HCT116 (cell line): ENCODE measurements around the gene HCFC1. TPM values are rescaled to one million over a fixed set of nuclear protein-coding genes. Genes with fewer than 3 reads are reported as not detected.

Source experiments
- ATAC-seq: fragments of 200-7000 bp; cut with Tn5 transposase; 2 replicates; pipeline ENCODE4 v1.9.1; 2020; ENCODE audit warnings: mild to moderate bottlenecking, moderate library complexity
- BruUV-seq: library from RNA; stranded (reverse); fragments of 400-500 nt; replicated peaks from 2 replicates; lab custom pipeline; 2021; lab: Mats Ljungman, UMichigan
- CTCF ChIA-PET: fragments of 300-600 bp; sonication (Branson Sonifier 250); formaldehyde crosslinking; loops from one replicate; lab custom pipeline; 2021; ENCODE audit warnings: antibody characterized with exemption; lab: Charles Lee
- POLR2A ChIA-PET: fragments of 300-600, 350-600 bp; sonication (Branson Sonifier 250); formaldehyde crosslinking; loops from one replicate; lab custom pipeline; 2021; ENCODE audit warnings: antibody characterized with exemption; lab: Charles Lee
- RAD21 ChIA-PET, 2 experiments: fragments of 300-600 bp; sonication (Branson Sonifier 250); formaldehyde crosslinking; loops; one replicate each; lab custom pipeline; 2023; ENCODE audit warnings: low total read pairs in 2 of 2; ENCODE audit not compliant: uncharacterized antibody in 2 of 2, unreplicated experiment in 2 of 2, low non-redundant PET in 1 of 2; lab: Charles Lee
- DNase-seq: peaks from one replicate; pipeline ENCODE4 v3.0.0-alpha.2; 2010; ENCODE audit warnings: low read depth, low spot score
- H2AFZ ChIP-seq: fragments of 200-600 bp; shearing (Covaris generic), sonication (generic); 2 replicates; pipeline ENCODE4 v1.6.1; 2017; ENCODE audit warnings: low read depth, mixed run types, mixed read lengths, antibody characterized with exemption, low read length; ENCODE audit not compliant: poor library complexity, severe bottlenecking
- H3K27ac ChIP-seq: 2 replicates; pipeline ENCODE4 v1.5.1; 2012; ENCODE audit warnings: low read depth, low read length
- H3K27me3 ChIP-seq: fragments of 200-600 bp; sonication (generic); 2 replicates; pipeline ENCODE4 v1.6.1; 2016; ENCODE audit warnings: mixed run types, low read length, mixed read lengths; ENCODE audit not compliant: insufficient read depth
- H3K36me3 ChIP-seq, 2 experiments: fragments of 200-500 bp in 1 of 2; fragments of 200-600 bp in 1 of 2; sonication (Bioruptor generic) in 1 of 2; sonication (generic) in 1 of 2; 2 replicates each; pipeline versions ENCODE4 v1.5.1 to v1.6.1; 2014 to 2016; ENCODE audit warnings: low read length in 2 of 2, inconsistent platforms in 1 of 2, mixed read lengths in 1 of 2, mixed run types in 1 of 2; ENCODE audit not compliant: insufficient read depth in 2 of 2, control insufficient read depth in 1 of 2
- H3K4me1 ChIP-seq, 2 experiments: fragments of 200-600 bp in 1 of 2; sonication (generic) in 1 of 2; 2 replicates each; pipeline versions ENCODE4 v1.5.1 to v1.6.1; 2012 to 2017; ENCODE audit warnings: low read length in 2 of 2, inconsistent platforms in 1 of 2, mild to moderate bottlenecking in 1 of 2, mixed read lengths in 1 of 2, mixed run types in 1 of 2, moderate library complexity in 1 of 2; ENCODE audit not compliant: insufficient read depth in 2 of 2, control insufficient read depth in 1 of 2
- H3K4me2 ChIP-seq: fragments of 200-600 bp; sonication (generic); 2 replicates; pipeline ENCODE4 v1.6.1; 2017; ENCODE audit warnings: mixed run types, low read length, mixed read lengths
- H3K4me3 ChIP-seq, 2 experiments: fragments of 200-600 bp in 1 of 2; sonication (generic) in 1 of 2; replicated peaks in 1 of 2; 2 replicates each; pipeline ENCODE4 v1.5.1; 2011 to 2016; ENCODE audit warnings: low read length in 2 of 2, control low read depth in 1 of 2, low read depth in 1 of 2, mild to moderate bottlenecking in 1 of 2, mixed read lengths in 1 of 2, mixed run types in 1 of 2
- H3K79me2 ChIP-seq: fragments of 200-600 bp; sonication (generic); 2 replicates; pipeline ENCODE4 v1.6.1; 2017; ENCODE audit warnings: mild to moderate bottlenecking, mixed run types, low read length, moderate library complexity, mixed read lengths; ENCODE audit not compliant: insufficient read depth
- H3K9ac ChIP-seq: fragments of 200-600 bp; sonication (generic); 2 replicates; pipeline ENCODE4 v1.6.1; 2016; ENCODE audit warnings: low read length, mixed read lengths
- H3K9me2 ChIP-seq: fragments of 200-600 bp; sonication (generic), shearing (Covaris generic); 2 replicates; pipeline ENCODE4 v1.6.1; 2017; ENCODE audit warnings: mixed run types, mild to moderate bottlenecking, moderate library complexity; ENCODE audit not compliant: insufficient read depth
- H3K9me3 ChIP-seq, 2 experiments: fragments of 200-500 bp in 1 of 2; fragments of 200-600 bp in 1 of 2; sonication (Bioruptor generic) in 1 of 2; sonication (generic) in 1 of 2; 2 replicates each; pipeline ENCODE4 v1.6.1; 2014 to 2017; ENCODE audit warnings: low read length in 2 of 2, mixed read lengths in 2 of 2, inconsistent platforms in 1 of 2, low read depth in 1 of 2, mild to moderate bottlenecking in 1 of 2, mixed run types in 1 of 2, moderate library complexity in 1 of 2; ENCODE audit not compliant: control insufficient read depth in 1 of 2, insufficient read depth in 1 of 2
- H4K20me1 ChIP-seq: fragments of 200-600 bp; sonication (generic), shearing (Covaris generic); 2 replicates; pipeline ENCODE4 v1.6.1; 2017; ENCODE audit warnings: mixed run types, mild to moderate bottlenecking, moderate library complexity; ENCODE audit not compliant: insufficient read depth
- CTCF ChIP-seq, 3 experiments: fragments of 200-600 bp in 1 of 3; sonication (generic) in 1 of 3; IDR thresholded peaks in 2 of 3; conservative IDR thresholded peaks in 1 of 3; 2 replicates each; pipeline ENCODE4 v1.5.1; 2012 to 2017; ENCODE audit warnings: low read depth in 2 of 3, low read length in 2 of 3, antibody characterized with exemption in 1 of 3, borderline replicate concordance in 1 of 3, control low read depth in 1 of 3, mild to moderate bottlenecking in 1 of 3, mixed read lengths in 1 of 3, mixed run types in 1 of 3, moderate library complexity in 1 of 3; ENCODE audit not compliant: insufficient read depth in 1 of 3
- EZH2 ChIP-seq: fragments of 200-600 bp; sonication (generic); IDR thresholded peaks from 2 replicates; pipeline ENCODE4 v1.6.1; 2017; ENCODE audit warnings: antibody characterized with exemption, mixed run types
- intact Hi-C: fragments of 100-400 bp; cut with micrococcal nuclease; formaldehyde crosslinking; loops from 2 replicates; pipeline ENCODE4 v1.10.0; 2022
- total RNA-seq: library from RNA; stranded (reverse); gene quantifications from one replicate; pipeline ENCODE4 v1.2.1, GENCODE V29; 2021; ENCODE audit not compliant: unreplicated experiment

Gene HCFC1
- total RNA-seq, 1 experiment from 2014 or later = 72.8 TPM

DNA sequence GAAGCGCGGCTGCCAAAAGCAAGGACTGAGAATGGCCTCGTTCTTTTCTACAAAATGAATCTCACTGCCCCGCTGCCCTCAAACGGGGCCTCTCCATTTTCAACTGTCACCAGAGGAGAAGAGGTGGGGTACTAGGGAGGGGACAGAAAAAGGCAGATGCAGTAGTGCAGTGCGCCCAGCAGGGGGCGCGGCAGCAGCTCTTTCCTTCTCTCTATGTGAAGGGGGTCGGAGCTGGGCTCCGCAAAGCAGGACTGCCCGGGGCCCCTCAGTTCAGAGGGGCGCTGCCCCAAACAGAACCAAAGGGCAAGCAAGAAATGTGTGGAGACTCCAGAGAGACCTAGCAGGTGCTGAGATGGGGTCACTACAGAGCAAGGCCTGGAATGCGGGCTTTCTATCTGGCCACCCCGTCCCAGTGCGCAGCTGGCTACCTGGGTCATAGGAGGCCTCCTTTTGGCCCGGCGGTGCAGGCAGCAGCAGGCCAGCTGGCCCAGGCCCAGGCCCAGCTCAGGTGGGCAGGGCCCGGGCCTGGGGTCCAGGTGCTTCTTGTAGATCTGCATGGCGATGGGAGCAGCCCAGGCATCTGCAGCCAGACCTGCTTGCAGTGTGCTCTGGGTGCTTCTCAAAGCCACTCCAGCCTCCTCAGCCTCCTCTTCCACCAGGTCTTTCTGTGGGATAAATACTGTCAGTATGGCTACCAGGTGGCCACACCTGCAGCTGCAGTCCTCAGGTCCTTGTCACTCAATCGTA is 42.2 kb upstream of the HCFC1 start:
- no peak overlapping the region for H3K27ac ChIP-seq
- POLR2A ChIA-PET = no interaction called here

More for the DNA sequence above, 42.2 kb upstream of the HCFC1 start:
- no peak for DNase-seq
- TF ChIP-seq EZH2 = no peak
- peak in 2 of 3 experiments; percentile 78; a peak in 4 of 6 replicates for TF ChIP-seq CTCF (IDR thresholded peaks at IDR 0.05 in 2 of 3, conservative IDR thresholded peaks at IDR 0.05 in 1 of 3; ENCODE audit: borderline replicate concordance in 1 of 3, insufficient read depth in 1 of 3, low read depth in 2 of 3, low read length in 2 of 3)
- H3K9me3 ChIP-seq = no peaks in the 10 kb centered on the region
- no peaks in the 10 kb centered on the region for H4K20me1 ChIP-seq
- CTCF ChIA-PET = interaction anchor here (1.0 to 2.1 kb wide), 2 partner anchors 10 to 12 kb away, joined by 3 to 8 read pairs; no protein-coding TSS in a partner anchor
- ATAC-seq = peak; percentile 68
- no peak overlapping the region for H3K9ac ChIP-seq
- peaks cover 2 to 5% of the 10 kb centered on the region in 2 experiments; a peak in 1 of 4 replicates for H3K36me3 ChIP-seq
- H3K4me3 ChIP-seq = no peak overlapping the region
- peaks cover 28% of the 10 kb centered on the region for H3K79me2 ChIP-seq
- intact Hi-C loops = loop anchor here (1.0 kb wide), 1 partner anchor 38 kb away; no protein-coding TSS in a partner anchor
- BruUV-seq = no TSS peak
- no peaks in the 10 kb centered on the region for H3K9me2 ChIP-seq
- H3K27me3 ChIP-seq = no peaks in the 10 kb centered on the region
- RAD21 ChIA-PET = no interaction called here
- H2AFZ ChIP-seq = no peak overlapping the region
- no peak overlapping the region for H3K4me2 ChIP-seq
- H3K4me1 ChIP-seq = peaks cover 0 to 22% of the 10 kb centered on the region in 2 experiments; a peak in 2 of 4 replicates
